SK-N-SH (cell line): Measurements from ENCODE around the gene CCDC126. TPM values are rescaled to one million over a fixed set of nuclear protein-coding genes. Genes with fewer than 3 reads are reported as not detected.

Source experiments
- CTCF ChIA-PET: fragments of 300-600, 350-600 bp; formaldehyde crosslinking; extraction: SDS; loops from one replicate; lab custom pipeline; 2021; lab: Yijun Ruan, JAX
- POLR2A ChIA-PET: fragments of 350-600 bp; sonication (Branson Sonifier 250); formaldehyde crosslinking; extraction: SDS; loops from one replicate; lab custom pipeline; 2020; ENCODE audit warnings: antibody characterized with exemption, inconsistent platforms; lab: Yijun Ruan, JAX
- DNase-seq: peaks from one replicate; pipeline ENCODE4 v3.0.0; 2012
- H2AFZ ChIP-seq: fragments of 200-600 bp; sonication (generic); 2 replicates; pipeline ENCODE4 v1.8.1; 2016; ENCODE audit warnings: antibody characterized with exemption, mild to moderate bottlenecking, low read depth
- H3F3A ChIP-seq: fragments of 200-600 bp; sonication (generic); replicated peaks from 2 replicates; pipeline ENCODE3; 2016; ENCODE audit warnings: antibody characterized with exemption, mild to moderate bottlenecking; ENCODE audit not compliant: insufficient read depth
- H3K27ac ChIP-seq, 2 experiments: fragments of 200-500 bp in 1 of 2; fragments of 200-600 bp in 1 of 2; sonication (Bioruptor generic) in 1 of 2; sonication (generic), shearing (Covaris generic) in 1 of 2; 2 replicates each; pipeline versions ENCODE4 v1.5.1 to v1.6.1; 2014 to 2016; ENCODE audit warnings: low read depth in 2 of 2, inconsistent platforms in 1 of 2, low read length in 1 of 2, mild to moderate bottlenecking in 1 of 2, mixed read lengths in 1 of 2
- H3K27me3 ChIP-seq: fragments of 200-600 bp; sonication (generic), shearing (Covaris generic); 2 replicates; pipeline ENCODE4 v1.6.1; 2016; ENCODE audit warnings: mixed run types; ENCODE audit not compliant: insufficient read depth
- H3K36me3 ChIP-seq, 2 experiments: fragments of 200-500 bp in 1 of 2; fragments of 200-600 bp in 1 of 2; sonication (Bioruptor generic) in 1 of 2; sonication (generic) in 1 of 2; replicated peaks in 1 of 2; 2 replicates each; pipeline versions ENCODE3 to v1.5.1; 2014 to 2016; ENCODE audit warnings: low read length in 1 of 2, mild to moderate bottlenecking in 1 of 2; ENCODE audit not compliant: insufficient read depth in 2 of 2, control insufficient read depth in 1 of 2
- H3K4me1 ChIP-seq, 2 experiments: fragments of 200-500 bp in 1 of 2; fragments of 200-600 bp in 1 of 2; sonication (Bioruptor generic) in 1 of 2; sonication (generic), shearing (Covaris generic) in 1 of 2; 2 replicates each; pipeline versions ENCODE4 v1.5.1 to v1.6.1; 2014 to 2016; ENCODE audit warnings: low read depth in 1 of 2, low read length in 1 of 2, mixed run types in 1 of 2; ENCODE audit not compliant: insufficient read depth in 2 of 2, control insufficient read depth in 1 of 2
- H3K4me2 ChIP-seq: fragments of 200-600 bp; sonication (generic), shearing (Covaris generic); 2 replicates; pipeline ENCODE4 v1.6.1; 2017; ENCODE audit warnings: mixed run types
- H3K4me3 ChIP-seq, 2 experiments: fragments of 200-500 bp in 1 of 2; fragments of 200-600 bp in 1 of 2; sonication (Bioruptor generic) in 1 of 2; sonication (generic), shearing (Covaris generic) in 1 of 2; 2 replicates each; pipeline versions ENCODE4 v1.5.1 to v1.8.1; 2014 to 2016; ENCODE audit warnings: low read depth in 2 of 2, inconsistent platforms in 1 of 2, low read length in 1 of 2, mild to moderate bottlenecking in 1 of 2, mixed read lengths in 1 of 2, moderate library complexity in 1 of 2
- H3K79me2 ChIP-seq: fragments of 200-600 bp; sonication (generic); 2 replicates; pipeline ENCODE4 v1.8.1; 2017; ENCODE audit warnings: mild to moderate bottlenecking; ENCODE audit not compliant: insufficient read depth
- H3K9ac ChIP-seq: fragments of 200-600 bp; sonication (generic); 2 replicates; pipeline ENCODE4 v1.6.1; 2017; ENCODE audit warnings: mixed run types
- H3K9me2 ChIP-seq: fragments of 200-600 bp; sonication (generic); 2 replicates; pipeline ENCODE4 v1.6.1; 2017; ENCODE audit warnings: mixed run types
- H3K9me3 ChIP-seq: fragments of 200-600 bp; sonication (generic); 2 replicates; pipeline ENCODE4 v1.6.1; 2017; ENCODE audit warnings: mixed run types, mild to moderate bottlenecking, moderate library complexity
- H4K20me1 ChIP-seq: fragments of 200-600 bp; sonication (generic); 2 replicates; pipeline ENCODE4 v1.6.1; 2017; ENCODE audit warnings: mild to moderate bottlenecking, mixed run types; ENCODE audit not compliant: insufficient read depth
- CHD2 ChIP-seq: fragments of 150-350 bp; IDR thresholded peaks from 2 replicates; pipeline ENCODE4 v1.6.1; 2018; ENCODE audit warnings: low read length; ENCODE audit not compliant: partially characterized antibody
- ELF1 ChIP-seq: IDR thresholded peaks from 2 replicates; pipeline ENCODE4 v1.4.0; 2012
- EZH2phosphoT487 ChIP-seq: fragments of 200-600 bp; sonication (generic); IDR thresholded peaks from 2 replicates; pipeline ENCODE4 v1.6.1; 2017; ENCODE audit warnings: low read depth, mixed run types, mild to moderate bottlenecking, antibody characterized with exemption, moderate library complexity, borderline replicate concordance
- FOSL2 ChIP-seq: IDR thresholded peaks from 2 replicates; pipeline ENCODE4 v1.4.0; 2012; ENCODE audit warnings: low read depth, mild to moderate bottlenecking, moderate library complexity, borderline replicate concordance
- FOXJ3 ChIP-seq: sonication (generic); formaldehyde crosslinking; IDR thresholded peaks from 2 replicates; pipeline ENCODE4 v1.5.1; 2020; ENCODE audit warnings: mild to moderate bottlenecking, missing genetic modification reagents
- FOXM1 ChIP-seq: IDR thresholded peaks from 2 replicates; pipeline ENCODE4 v1.4.0; 2012; ENCODE audit warnings: low read depth, mild to moderate bottlenecking
- GABPA ChIP-seq: IDR thresholded peaks from 2 replicates; pipeline ENCODE4 v1.4.0; 2012; ENCODE audit warnings: low read depth, mild to moderate bottlenecking
- JUND ChIP-seq: IDR thresholded peaks from 2 replicates; pipeline ENCODE4 v1.4.0; 2012
- MXI1 ChIP-seq: IDR thresholded peaks from 2 replicates; pipeline ENCODE4 v1.6.1; 2012; ENCODE audit warnings: mild to moderate bottlenecking, low read depth, low read length, improper control_type of control experiment
- NRF1 ChIP-seq: IDR thresholded peaks from 2 replicates; pipeline ENCODE4 v1.6.1; 2012; ENCODE audit warnings: low read depth, mild to moderate bottlenecking, low read length
- POLR2AphosphoS5 ChIP-seq: IDR thresholded peaks from 2 replicates; pipeline ENCODE4 v1.6.1; 2012; ENCODE audit warnings: low read depth, low read length
- RAD21 ChIP-seq: IDR thresholded peaks from 2 replicates; pipeline ENCODE4 v1.6.1; 2012; ENCODE audit warnings: mild to moderate bottlenecking, low read length
- SMC3 ChIP-seq: IDR thresholded peaks from 2 replicates; pipeline ENCODE4 v1.6.1; 2012; ENCODE audit warnings: low read depth, low read length, improper control_type of control experiment
- TAF1 ChIP-seq: IDR thresholded peaks from 2 replicates; pipeline ENCODE4 v1.6.1; 2012; ENCODE audit warnings: low read depth, mild to moderate bottlenecking, low read length, moderate library complexity, borderline replicate concordance
- TCF12 ChIP-seq: IDR thresholded peaks from 2 replicates; pipeline ENCODE4 v1.4.0; 2012
- polyA plus RNA-seq, 3 experiments: library from polyadenylated mRNA; depleted of rRNA; stranded (reverse); fragments of >200 nt; gene quantifications; 2 replicates each; pipeline ENCODE4 v1.2.3, GENCODE V29; 2012
- TF ChIP-seq, protein P1 (sequence below): IDR thresholded peaks from 2 replicates; pipeline ENCODE4 v1.6.1; 2012; ENCODE audit warnings: mild to moderate bottlenecking, low read depth, low read length, moderate library complexity
- TF ChIP-seq, protein P2 (sequence below): fragments of 150-350 bp; IDR thresholded peaks from 2 replicates; pipeline ENCODE4 v1.6.1; 2016; ENCODE audit warnings: mild to moderate bottlenecking, low read depth, low read length
- TF ChIP-seq, protein P3 (sequence below): fragments of 150-350 bp; IDR thresholded peaks from 2 replicates; pipeline ENCODE4 v1.6.1; 2017; ENCODE audit warnings: antibody characterized with exemption, low read length, low read depth, borderline replicate concordance
- TF ChIP-seq, protein P4 (sequence below): IDR thresholded peaks from 2 replicates; pipeline ENCODE4 v1.4.0; 2012; ENCODE audit warnings: low read depth
- TF ChIP-seq, protein P5 (sequence below): IDR thresholded peaks from 2 replicates; pipeline ENCODE4; 2012

CCDC126 gene
- polyA plus RNA-seq, 1 of the 3 experiments (the other 2 are of a cell fraction), result 5.5 TPM

DNA sequence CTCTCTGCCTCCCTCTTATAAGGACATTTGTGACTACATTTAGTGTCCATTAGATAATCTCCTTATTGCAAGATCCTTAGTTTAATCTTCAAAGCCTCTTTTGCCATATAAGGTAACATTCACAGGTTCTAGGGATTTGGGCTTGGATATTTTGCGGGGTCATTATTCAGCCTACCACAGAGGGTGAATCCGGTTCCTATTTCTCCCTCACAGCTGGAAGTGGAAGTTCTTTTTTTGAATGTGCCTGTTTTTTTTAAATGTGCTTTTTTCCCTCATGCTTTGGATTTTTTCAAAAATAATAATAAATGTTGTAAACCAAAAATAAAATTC lies 65.8 kb downstream of the CCDC126 start (continued):
- TF ChIP-seq, protein P1, sequence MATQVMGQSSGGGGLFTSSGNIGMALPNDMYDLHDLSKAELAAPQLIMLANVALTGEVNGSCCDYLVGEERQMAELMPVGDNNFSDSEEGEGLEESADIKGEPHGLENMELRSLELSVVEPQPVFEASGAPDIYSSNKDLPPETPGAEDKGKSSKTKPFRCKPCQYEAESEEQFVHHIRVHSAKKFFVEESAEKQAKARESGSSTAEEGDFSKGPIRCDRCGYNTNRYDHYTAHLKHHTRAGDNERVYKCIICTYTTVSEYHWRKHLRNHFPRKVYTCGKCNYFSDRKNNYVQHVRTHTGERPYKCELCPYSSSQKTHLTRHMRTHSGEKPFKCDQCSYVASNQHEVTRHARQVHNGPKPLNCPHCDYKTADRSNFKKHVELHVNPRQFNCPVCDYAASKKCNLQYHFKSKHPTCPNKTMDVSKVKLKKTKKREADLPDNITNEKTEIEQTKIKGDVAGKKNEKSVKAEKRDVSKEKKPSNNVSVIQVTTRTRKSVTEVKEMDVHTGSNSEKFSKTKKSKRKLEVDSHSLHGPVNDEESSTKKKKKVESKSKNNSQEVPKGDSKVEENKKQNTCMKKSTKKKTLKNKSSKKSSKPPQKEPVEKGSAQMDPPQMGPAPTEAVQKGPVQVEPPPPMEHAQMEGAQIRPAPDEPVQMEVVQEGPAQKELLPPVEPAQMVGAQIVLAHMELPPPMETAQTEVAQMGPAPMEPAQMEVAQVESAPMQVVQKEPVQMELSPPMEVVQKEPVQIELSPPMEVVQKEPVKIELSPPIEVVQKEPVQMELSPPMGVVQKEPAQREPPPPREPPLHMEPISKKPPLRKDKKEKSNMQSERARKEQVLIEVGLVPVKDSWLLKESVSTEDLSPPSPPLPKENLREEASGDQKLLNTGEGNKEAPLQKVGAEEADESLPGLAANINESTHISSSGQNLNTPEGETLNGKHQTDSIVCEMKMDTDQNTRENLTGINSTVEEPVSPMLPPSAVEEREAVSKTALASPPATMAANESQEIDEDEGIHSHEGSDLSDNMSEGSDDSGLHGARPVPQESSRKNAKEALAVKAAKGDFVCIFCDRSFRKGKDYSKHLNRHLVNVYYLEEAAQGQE, result no peak
- no peak for TF ChIP-seq RAD21

DNA sequence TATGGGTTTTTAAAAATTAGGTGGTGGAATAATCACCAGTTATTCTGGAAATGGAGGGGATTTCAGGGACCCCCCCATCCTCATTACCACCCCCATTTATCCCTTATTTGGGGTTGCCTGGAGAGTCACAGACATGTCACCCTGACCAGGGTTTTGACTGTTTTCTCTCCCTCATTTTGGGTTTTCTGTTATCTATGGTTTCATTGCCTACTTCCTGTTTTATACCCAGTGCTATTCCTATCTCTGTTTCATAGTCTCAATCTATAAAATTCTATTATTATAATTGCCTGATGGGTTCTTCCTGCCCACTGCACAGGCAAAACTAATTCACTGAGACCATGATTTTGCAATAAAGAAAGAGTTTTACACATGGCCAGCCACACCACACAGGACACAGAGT lies 66.9 kb downstream of the CCDC126 start:
- Histone ChIP-seq H3K4me2 (no peak overlapping the region), H3K36me3 (no peaks in the 10 kb centered on the region), H3K4me1 (no peaks in the 10 kb centered on the region), H3K4me3 (no peak overlapping the region), H2AFZ (no peak overlapping the region), H3K9ac (no peak overlapping the region), H3K9me2 (no peaks in the 10 kb centered on the region), H3K79me2 (no peaks in the 10 kb centered on the region), H4K20me1 (no peaks in the 10 kb centered on the region), H3K27ac (no peak overlapping the region), H3K9me3 (no peaks in the 10 kb centered on the region), H3F3A (no peaks in the 10 kb centered on the region), H3K27me3 (no peaks in the 10 kb centered on the region)
- TF ChIP-seq POLR2AphosphoS5 (no peak), ELF1 (no peak), NRF1 (no peak), FOSL2 (no peak), FOXM1 (no peak), TCF12 (no peak), JUND (no peak), CHD2 (no peak), SMC3 (no peak), TAF1 (no peak), MXI1 (no peak), EZH2phosphoT487 (no peak), GABPA (no peak), FOXJ3 (CRISPR knock-in tag) (no peak)
- TF ChIP-seq, protein P2, sequence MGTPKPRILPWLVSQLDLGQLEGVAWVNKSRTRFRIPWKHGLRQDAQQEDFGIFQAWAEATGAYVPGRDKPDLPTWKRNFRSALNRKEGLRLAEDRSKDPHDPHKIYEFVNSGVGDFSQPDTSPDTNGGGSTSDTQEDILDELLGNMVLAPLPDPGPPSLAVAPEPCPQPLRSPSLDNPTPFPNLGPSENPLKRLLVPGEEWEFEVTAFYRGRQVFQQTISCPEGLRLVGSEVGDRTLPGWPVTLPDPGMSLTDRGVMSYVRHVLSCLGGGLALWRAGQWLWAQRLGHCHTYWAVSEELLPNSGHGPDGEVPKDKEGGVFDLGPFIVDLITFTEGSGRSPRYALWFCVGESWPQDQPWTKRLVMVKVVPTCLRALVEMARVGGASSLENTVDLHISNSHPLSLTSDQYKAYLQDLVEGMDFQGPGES, result no peak
- TF ChIP-seq, protein P3, sequence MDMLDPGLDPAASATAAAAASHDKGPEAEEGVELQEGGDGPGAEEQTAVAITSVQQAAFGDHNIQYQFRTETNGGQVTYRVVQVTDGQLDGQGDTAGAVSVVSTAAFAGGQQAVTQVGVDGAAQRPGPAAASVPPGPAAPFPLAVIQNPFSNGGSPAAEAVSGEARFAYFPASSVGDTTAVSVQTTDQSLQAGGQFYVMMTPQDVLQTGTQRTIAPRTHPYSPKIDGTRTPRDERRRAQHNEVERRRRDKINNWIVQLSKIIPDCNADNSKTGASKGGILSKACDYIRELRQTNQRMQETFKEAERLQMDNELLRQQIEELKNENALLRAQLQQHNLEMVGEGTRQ, result no peak
- TF ChIP-seq, protein P4, sequence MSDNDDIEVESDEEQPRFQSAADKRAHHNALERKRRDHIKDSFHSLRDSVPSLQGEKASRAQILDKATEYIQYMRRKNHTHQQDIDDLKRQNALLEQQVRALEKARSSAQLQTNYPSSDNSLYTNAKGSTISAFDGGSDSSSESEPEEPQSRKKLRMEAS, result no peak
- TF ChIP-seq, protein P5, sequence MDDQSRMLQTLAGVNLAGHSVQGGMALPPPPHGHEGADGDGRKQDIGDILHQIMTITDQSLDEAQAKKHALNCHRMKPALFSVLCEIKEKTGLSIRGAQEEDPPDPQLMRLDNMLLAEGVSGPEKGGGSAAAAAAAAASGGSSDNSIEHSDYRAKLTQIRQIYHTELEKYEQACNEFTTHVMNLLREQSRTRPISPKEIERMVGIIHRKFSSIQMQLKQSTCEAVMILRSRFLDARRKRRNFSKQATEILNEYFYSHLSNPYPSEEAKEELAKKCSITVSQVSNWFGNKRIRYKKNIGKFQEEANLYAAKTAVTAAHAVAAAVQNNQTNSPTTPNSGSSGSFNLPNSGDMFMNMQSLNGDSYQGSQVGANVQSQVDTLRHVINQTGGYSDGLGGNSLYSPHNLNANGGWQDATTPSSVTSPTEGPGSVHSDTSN, result no peak
- CTCF ChIA-PET, result interaction anchor here (1.3 kb wide), 1 partner anchor 9 kb away, joined by 3 read pairs; no protein-coding TSS in a partner anchor
- DNase-seq, result no peak
- POLR2A ChIA-PET, result no interaction called here
